HepG2 (cell line): ENCODE measurements around the gene COL9A2. TPM values are rescaled to one million over a fixed set of nuclear protein-coding genes. Genes with fewer than 3 reads are reported as not detected.

Source experiments
- ATF1 ChIP-seq: IDR thresholded peaks from 2 replicates; pipeline ENCODE4 v1.6.1; 2016; ENCODE audit warnings: mild to moderate bottlenecking, control low read depth
- CBX1 ChIP-seq: IDR thresholded peaks from one replicate; pipeline ENCODE4 v1.6.1; 2016; ENCODE audit warnings: antibody characterized with exemption, low read depth
- GPN1 ChIP-seq: sonication (generic); formaldehyde crosslinking; IDR thresholded peaks from 2 replicates; pipeline ENCODE4 v1.5.1; 2020; ENCODE audit warnings: missing genetic modification reagents, borderline replicate concordance
- PPARG ChIP-seq: conservative IDR thresholded peaks from 2 replicates; pipeline ENCODE4 v1.6.1; 2016; ENCODE audit warnings: missing biosample characterization, missing genetic modification reagents
- RAD21 ChIP-seq: fragments of 450-650 bp; formaldehyde crosslinking; IDR thresholded peaks from 2 replicates; pipeline ENCODE4 v1.5.0; 2020; ENCODE audit warnings: mild to moderate bottlenecking
- RFX5 ChIP-seq: IDR thresholded peaks from 2 replicates; pipeline ENCODE4 v1.6.1; 2011; ENCODE audit warnings: low read depth, low read length, improper control_type of control experiment
- TSC22D2 ChIP-seq: sonication (generic); formaldehyde crosslinking; IDR thresholded peaks from 2 replicates; pipeline ENCODE4 v1.5.1; 2020; ENCODE audit warnings: missing genetic modification reagents, mild to moderate bottlenecking, borderline replicate concordance
- ZBTB7B ChIP-seq: sonication (generic); formaldehyde crosslinking; IDR thresholded peaks from 2 replicates; pipeline ENCODE4 v1.4.0; 2020; ENCODE audit warnings: missing genetic modification reagents
- ZNF713 ChIP-seq: sonication (generic); formaldehyde crosslinking; IDR thresholded peaks from 2 replicates; pipeline ENCODE4 v1.4.0; 2020; ENCODE audit warnings: mild to moderate bottlenecking, missing genetic modification reagents
- polyA plus RNA-seq, 8 experiments: library from polyadenylated mRNA; depleted of rRNA in 3 of 8; stranded (reverse) in 7 of 8; unstranded in 1 of 8; fragments of >200 nt; fragmentation: Illumina TruSeq in 4 of 8; extraction: Trizol in 4 of 8; gene quantifications; 2 replicates each; pipeline versions ENCODE4 v1.2.1 to v1.2.3, GENCODE V29; 2011 to 2016; ENCODE audit warnings: low read depth in 4 of 8, missing spikeins in 1 of 8, mixed read lengths in 1 of 8; ENCODE audit not compliant: insufficient read depth in 1 of 8
- total RNA-seq, 5 experiments: library from RNA; depleted of rRNA; stranded (reverse); fragments of >200 nt; fragmentation: Illumina TruSeq; extraction: Trizol; gene quantifications; 2 replicates each; pipeline ENCODE4 v1.2.3, GENCODE V29; 2016; ENCODE audit warnings: low read depth in 1 of 5
- TF ChIP-seq, protein P1 (sequence below): sonication (generic); formaldehyde crosslinking; IDR thresholded peaks from 2 replicates; pipeline ENCODE4 v1.5.0; 2020; ENCODE audit warnings: mild to moderate bottlenecking, missing genetic modification reagents, borderline replicate concordance
- TF ChIP-seq, protein P2 (sequence below): sonication (generic); formaldehyde crosslinking; IDR thresholded peaks from 2 replicates; pipeline ENCODE4 v1.5.0; 2020; ENCODE audit warnings: missing genetic modification reagents
- TF ChIP-seq, protein P3 (sequence below): sonication (generic); formaldehyde crosslinking; IDR thresholded peaks from 2 replicates; pipeline ENCODE4 v1.4.0; 2020; ENCODE audit warnings: mild to moderate bottlenecking, missing genetic modification reagents
- TF ChIP-seq, protein P4 (sequence below): sonication (generic); formaldehyde crosslinking; IDR thresholded peaks from 2 replicates; pipeline ENCODE4 v1.5.0; 2020; ENCODE audit warnings: mild to moderate bottlenecking, missing genetic modification reagents, borderline replicate concordance

COL9A2 gene
- total and polyA plus RNA-seq, 2 of the 13 experiments (the other 11 are each of a cell fraction or from before 2014, with no cell fraction given): 20.2 to 26.9 TPM

DNA sequence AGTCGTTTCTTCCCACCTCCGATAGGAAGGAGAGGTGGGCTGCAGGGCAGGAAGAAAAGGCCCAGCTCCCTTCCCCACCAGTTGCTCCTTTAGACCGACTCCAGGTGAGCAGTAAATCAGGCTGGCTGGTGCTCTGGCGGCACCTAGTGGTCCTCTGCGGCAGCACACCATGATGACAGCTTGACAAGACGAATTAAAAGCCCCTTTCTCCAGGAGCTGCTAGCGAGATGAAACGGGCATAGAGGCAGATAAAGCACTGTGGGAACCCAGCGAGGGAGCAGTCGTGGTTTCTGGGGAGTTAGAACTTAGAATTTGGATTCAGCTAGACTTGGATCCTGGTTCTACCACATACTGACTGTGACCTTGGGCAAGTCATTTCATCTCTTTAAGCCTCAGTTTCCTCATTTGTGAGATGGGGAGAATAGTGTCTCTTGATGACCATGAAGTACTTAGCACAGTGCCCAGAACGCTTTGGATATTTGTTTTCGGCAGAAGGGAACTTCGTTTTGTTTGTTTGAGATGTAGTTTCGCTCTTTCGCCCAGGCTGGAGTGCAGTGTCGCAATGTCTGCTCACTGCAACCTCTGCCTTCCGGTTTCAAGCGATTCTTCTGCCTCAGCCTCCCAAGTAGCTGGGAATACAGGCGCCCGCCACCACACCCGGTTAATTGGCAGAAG lies 21.8 kb upstream of the COL9A2 start (continued):
- TF ChIP-seq, protein P1, sequence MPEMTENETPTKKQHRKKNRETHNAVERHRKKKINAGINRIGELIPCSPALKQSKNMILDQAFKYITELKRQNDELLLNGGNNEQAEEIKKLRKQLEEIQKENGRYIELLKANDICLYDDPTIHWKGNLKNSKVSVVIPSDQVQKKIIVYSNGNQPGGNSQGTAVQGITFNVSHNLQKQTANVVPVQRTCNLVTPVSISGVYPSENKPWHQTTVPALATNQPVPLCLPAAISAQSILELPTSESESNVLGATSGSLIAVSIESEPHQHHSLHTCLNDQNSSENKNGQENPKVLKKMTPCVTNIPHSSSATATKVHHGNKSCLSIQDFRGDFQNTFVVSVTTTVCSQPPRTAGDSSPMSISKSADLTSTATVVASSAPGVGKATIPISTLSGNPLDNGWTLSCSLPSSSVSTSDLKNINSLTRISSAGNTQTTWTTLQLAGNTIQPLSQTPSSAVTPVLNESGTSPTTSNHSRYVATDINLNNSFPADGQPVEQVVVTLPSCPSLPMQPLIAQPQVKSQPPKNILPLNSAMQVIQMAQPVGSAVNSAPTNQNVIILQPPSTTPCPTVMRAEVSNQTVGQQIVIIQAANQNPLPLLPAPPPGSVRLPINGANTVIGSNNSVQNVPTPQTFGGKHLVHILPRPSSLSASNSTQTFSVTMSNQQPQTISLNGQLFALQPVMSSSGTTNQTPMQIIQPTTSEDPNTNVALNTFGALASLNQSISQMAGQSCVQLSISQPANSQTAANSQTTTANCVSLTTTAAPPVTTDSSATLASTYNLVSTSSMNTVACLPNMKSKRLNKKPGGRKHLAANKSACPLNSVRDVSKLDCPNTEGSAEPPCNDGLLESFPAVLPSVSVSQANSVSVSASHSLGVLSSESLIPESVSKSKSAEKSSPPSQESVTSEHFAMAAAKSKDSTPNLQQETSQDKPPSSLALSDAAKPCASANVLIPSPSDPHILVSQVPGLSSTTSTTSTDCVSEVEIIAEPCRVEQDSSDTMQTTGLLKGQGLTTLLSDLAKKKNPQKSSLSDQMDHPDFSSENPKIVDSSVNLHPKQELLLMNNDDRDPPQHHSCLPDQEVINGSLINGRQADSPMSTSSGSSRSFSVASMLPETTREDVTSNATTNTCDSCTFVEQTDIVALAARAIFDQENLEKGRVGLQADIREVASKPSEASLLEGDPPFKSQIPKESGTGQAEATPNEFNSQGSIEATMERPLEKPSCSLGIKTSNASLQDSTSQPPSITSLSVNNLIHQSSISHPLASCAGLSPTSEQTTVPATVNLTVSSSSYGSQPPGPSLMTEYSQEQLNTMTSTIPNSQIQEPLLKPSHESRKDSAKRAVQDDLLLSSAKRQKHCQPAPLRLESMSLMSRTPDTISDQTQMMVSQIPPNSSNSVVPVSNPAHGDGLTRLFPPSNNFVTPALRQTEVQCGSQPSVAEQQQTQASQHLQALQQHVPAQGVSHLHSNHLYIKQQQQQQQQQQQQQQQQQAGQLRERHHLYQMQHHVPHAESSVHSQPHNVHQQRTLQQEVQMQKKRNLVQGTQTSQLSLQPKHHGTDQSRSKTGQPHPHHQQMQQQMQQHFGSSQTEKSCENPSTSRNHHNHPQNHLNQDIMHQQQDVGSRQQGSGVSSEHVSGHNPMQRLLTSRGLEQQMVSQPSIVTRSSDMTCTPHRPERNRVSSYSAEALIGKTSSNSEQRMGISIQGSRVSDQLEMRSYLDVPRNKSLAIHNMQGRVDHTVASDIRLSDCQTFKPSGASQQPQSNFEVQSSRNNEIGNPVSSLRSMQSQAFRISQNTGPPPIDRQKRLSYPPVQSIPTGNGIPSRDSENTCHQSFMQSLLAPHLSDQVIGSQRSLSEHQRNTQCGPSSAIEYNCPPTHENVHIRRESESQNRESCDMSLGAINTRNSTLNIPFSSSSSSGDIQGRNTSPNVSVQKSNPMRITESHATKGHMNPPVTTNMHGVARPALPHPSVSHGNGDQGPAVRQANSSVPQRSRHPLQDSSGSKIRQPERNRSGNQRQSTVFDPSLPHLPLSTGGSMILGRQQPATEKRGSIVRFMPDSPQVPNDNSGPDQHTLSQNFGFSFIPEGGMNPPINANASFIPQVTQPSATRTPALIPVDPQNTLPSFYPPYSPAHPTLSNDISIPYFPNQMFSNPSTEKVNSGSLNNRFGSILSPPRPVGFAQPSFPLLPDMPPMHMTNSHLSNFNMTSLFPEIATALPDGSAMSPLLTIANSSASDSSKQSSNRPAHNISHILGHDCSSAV (CRISPR knock-in tag): no peak
- TF ChIP-seq RFX5 (no peak), PPARG (CRISPR knock-in tag) (no peak), ATF1 (CRISPR knock-in tag) (no peak), GPN1 (no peak), RAD21 (peak; percentile 94), ZBTB7B (CRISPR knock-in tag) (no peak), TSC22D2 (CRISPR knock-in tag) (no peak), ZNF713 (CRISPR knock-in tag) (no peak; the same call in 1 of the 2 replicates), CBX1 (no peak)
- TF ChIP-seq, protein P2, sequence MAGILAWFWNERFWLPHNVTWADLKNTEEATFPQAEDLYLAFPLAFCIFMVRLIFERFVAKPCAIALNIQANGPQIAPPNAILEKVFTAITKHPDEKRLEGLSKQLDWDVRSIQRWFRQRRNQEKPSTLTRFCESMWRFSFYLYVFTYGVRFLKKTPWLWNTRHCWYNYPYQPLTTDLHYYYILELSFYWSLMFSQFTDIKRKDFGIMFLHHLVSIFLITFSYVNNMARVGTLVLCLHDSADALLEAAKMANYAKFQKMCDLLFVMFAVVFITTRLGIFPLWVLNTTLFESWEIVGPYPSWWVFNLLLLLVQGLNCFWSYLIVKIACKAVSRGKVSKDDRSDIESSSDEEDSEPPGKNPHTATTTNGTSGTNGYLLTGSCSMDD (CRISPR knock-in tag): no peak
- TF ChIP-seq, protein P3, sequence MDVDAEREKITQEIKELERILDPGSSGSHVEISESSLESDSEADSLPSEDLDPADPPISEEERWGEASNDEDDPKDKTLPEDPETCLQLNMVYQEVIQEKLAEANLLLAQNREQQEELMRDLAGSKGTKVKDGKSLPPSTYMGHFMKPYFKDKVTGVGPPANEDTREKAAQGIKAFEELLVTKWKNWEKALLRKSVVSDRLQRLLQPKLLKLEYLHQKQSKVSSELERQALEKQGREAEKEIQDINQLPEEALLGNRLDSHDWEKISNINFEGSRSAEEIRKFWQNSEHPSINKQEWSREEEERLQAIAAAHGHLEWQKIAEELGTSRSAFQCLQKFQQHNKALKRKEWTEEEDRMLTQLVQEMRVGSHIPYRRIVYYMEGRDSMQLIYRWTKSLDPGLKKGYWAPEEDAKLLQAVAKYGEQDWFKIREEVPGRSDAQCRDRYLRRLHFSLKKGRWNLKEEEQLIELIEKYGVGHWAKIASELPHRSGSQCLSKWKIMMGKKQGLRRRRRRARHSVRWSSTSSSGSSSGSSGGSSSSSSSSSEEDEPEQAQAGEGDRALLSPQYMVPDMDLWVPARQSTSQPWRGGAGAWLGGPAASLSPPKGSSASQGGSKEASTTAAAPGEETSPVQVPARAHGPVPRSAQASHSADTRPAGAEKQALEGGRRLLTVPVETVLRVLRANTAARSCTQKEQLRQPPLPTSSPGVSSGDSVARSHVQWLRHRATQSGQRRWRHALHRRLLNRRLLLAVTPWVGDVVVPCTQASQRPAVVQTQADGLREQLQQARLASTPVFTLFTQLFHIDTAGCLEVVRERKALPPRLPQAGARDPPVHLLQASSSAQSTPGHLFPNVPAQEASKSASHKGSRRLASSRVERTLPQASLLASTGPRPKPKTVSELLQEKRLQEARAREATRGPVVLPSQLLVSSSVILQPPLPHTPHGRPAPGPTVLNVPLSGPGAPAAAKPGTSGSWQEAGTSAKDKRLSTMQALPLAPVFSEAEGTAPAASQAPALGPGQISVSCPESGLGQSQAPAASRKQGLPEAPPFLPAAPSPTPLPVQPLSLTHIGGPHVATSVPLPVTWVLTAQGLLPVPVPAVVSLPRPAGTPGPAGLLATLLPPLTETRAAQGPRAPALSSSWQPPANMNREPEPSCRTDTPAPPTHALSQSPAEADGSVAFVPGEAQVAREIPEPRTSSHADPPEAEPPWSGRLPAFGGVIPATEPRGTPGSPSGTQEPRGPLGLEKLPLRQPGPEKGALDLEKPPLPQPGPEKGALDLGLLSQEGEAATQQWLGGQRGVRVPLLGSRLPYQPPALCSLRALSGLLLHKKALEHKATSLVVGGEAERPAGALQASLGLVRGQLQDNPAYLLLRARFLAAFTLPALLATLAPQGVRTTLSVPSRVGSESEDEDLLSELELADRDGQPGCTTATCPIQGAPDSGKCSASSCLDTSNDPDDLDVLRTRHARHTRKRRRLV: no peak
- TF ChIP-seq, protein P4, sequence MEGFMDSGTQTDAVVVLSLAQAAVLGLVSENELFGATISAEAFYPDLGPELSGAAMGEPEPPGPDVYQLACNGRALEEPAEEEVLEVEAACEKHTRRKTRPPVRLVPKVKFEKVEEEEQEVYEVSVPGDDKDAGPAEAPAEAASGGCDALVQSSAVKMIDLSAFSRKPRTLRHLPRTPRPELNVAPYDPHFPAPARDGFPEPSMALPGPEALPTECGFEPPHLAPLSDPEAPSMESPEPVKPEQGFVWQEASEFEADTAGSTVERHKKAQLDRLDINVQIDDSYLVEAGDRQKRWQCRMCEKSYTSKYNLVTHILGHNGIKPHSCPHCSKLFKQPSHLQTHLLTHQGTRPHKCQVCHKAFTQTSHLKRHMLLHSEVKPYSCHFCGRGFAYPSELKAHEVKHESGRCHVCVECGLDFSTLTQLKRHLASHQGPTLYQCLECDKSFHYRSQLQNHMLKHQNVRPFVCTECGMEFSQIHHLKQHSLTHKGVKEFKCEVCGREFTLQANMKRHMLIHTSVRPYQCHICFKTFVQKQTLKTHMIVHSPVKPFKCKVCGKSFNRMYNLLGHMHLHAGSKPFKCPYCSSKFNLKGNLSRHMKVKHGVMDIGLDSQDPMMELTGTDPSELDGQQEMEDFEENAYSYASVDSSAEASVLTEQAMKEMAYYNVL: no peak
